Right renal pelvis (tissue), 4 donors: ENCODE data around the gene ZNF407. TPM values are rescaled to one million over a fixed set of nuclear protein-coding genes. Genes with fewer than 3 reads are reported as not detected.
"Not testable (repeated sequence)": the region's sequence is repeated elsewhere in the genome, so short reads cannot be mapped to it uniquely, and the experiment has no call there.

Experiments used
- DNase-seq, 4 donors: peaks; one replicate each; pipeline ENCODE4 v3.0.0-alpha.2; 2013; ENCODE audit warnings: low read depth in 4 of 4, low spot score in 3 of 4, missing footprints in 1 of 4
- polyA plus RNA-seq, 4 donors: library from polyadenylated mRNA; unstranded; fragments of 120-200 nt; gene quantifications; one replicate each; pipeline ENCODE4 v1.2.1, GENCODE V29; 2013; ENCODE audit not compliant: insufficient read length in 4 of 4

The ZNF407 gene
- polyA plus RNA-seq, 4 donors: 9.6 to 11.6 (median 10.0) TPM

DNA sequence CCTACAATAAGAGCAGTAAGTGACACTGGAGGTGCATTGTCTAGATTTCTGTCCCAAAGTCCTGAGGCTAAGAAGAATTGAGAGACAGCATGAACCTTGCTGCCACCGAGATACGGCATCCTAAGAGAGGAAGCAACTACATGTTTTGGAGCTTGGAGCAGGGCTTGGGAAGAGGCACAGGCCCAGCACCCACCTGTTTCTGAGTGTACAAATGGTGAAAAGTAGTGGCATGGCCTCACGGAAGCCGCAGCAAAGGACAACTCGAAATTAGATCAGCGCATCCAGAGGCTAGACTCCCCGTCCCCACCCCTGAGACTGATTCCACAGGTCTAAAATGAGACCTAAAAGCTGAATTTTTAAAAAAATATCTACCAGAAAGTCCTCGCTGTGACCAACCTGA is 483.8 kb downstream of the ZNF407 start:
- DNase-seq: no peak

GRCh38 chr18:75083131-75083530 is 485.5 kb downstream of the ZNF407 start:
- no peak for DNase-seq

DNA sequence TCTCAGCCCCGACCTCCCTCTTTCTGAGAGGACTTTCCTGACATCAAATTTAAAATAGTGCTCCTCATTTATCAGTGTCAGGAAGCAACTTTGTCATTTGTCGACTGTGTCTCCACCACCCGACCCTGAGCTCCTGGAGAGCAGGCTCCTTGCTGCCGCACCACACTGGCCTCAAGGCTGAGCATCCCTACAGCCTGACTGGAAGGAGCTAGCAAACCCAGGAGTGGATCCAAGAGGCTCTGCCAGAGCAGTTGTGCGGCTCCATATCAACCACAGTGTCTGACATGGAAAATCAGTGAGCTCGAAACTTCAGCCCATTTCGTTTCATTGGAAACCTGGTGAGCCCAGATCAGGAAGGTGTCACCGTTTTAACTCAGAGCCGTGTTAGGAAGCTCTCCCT is 486.1 kb downstream of the ZNF407 start:
- no peak for DNase-seq

DNA sequence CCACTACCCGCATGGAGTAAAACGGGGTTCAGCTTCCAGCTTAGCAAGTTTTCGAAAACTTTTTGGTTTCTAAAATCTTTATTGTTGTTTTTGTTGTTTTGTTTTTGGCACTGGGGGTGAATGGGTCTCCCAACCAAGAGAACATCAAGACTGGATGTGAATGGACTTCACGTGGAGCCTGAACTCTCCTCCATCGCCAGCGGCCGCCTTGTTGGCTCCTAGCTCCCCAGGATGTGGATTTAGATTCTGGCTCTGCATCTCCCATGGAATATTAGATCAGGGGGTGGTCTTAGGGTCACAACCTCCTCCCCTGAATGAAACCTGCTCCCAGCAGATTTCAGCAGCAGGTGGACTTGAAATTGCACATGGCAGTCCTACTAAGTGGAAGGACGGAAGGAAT is 488.0 kb downstream of the ZNF407 start:
- not testable (repeated sequence) for DNase-seq

DNA sequence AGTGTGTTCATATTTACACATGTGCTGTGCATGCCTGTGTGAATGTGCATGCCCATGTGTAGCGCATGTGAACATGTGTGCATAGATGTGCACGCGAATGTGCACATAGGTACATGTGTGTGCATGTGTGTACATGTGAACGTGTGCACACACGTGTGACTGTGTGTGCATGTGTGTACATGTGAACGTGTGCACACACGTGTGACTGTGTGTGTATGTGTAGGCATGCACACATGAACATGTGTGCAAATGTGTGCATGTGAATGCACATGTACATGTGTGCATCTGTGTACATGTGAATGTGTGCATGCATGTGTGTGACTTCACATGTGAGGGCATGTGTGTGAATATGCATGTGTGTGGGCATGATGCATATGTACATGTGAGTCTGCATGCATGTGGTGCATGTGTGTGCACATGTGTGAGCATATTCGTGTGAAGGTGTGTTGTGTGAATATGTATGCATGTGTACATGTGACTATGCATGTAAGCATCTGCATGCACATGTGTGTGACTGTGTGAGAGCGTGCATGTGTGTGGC is 488.9 kb downstream of the ZNF407 start:
- DNase-seq: no peak

DNA sequence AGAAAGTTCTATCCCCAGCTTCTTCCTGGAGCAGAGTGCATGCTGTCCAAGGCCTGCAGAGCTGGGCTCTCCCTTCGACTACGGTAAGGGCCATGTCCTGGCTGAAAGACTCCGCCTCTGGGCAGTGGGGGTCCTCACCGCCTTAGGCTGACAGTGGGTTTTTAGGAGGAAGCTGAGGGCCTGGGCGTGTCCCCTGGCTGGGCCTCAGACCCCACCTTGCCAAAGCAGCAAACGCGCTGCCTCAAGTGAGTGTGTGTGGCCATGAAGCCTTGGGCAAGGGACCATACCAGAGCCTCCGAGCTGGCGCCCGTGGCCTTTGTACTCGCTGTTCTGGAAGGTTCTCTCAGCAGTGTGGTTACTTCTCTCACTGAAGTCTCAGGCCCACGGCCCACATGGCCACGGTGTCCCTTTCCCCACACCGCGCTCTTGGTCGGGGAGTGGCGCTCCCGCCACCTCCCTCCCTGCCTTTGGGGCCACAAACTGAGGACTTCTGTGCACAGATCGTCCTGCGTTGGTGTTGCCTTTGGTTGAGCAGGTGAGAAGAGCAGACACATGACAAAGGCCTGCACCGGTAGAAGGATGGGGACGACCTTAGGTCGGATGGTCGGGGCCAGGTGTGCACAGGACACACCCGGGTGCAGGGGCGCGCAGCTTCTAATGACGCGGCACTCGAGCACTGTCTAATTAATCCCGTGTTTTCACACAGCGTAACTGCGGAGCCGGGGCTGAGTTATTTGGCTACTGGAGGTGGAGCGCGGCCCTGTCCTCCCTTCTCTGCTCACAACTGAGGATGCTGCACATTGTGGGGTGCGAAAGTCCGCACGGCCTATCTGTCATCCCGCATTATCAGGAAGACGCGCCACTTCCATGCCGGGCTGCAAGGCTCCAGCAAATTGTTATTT is 489.7 kb downstream of the ZNF407 start:
- no peak for DNase-seq

DNA sequence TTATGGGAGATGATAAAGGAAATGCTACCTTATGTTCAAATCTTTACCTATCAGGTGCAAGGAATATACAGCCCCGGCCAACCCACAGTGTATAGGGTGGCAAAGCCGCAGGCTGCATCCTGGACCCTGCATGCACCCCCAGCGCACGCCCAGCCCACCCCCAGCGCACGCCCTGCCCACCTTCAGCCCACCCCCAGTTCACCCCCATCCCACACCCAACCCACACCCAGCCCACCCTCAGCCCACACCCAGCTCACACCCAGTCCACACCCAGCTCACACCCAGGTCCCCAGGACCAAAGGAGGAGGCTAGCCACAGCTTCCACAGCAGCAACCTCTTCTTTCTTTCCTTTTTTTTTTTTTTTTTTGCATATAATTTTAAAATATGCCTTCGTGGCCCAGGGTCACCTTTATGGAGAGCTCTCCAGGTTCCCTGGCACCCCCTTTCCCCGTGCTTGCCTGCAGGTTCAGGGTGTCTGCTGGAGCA is 490.4 kb downstream of the ZNF407 start:
- DNase-seq: no peak

- no peak for DNase-seq
Observed at GRCh38 chr18:75088622-75089211, 491.0 kb downstream of the ZNF407 start.

- DNase-seq: no peak
Observed at GRCh38 chr18:75089748-75090327, 492.2 kb downstream of the ZNF407 start.

GRCh38 chr18:75090336-75090735 is 492.7 kb downstream of the ZNF407 start:
- no peak for DNase-seq

DNA sequence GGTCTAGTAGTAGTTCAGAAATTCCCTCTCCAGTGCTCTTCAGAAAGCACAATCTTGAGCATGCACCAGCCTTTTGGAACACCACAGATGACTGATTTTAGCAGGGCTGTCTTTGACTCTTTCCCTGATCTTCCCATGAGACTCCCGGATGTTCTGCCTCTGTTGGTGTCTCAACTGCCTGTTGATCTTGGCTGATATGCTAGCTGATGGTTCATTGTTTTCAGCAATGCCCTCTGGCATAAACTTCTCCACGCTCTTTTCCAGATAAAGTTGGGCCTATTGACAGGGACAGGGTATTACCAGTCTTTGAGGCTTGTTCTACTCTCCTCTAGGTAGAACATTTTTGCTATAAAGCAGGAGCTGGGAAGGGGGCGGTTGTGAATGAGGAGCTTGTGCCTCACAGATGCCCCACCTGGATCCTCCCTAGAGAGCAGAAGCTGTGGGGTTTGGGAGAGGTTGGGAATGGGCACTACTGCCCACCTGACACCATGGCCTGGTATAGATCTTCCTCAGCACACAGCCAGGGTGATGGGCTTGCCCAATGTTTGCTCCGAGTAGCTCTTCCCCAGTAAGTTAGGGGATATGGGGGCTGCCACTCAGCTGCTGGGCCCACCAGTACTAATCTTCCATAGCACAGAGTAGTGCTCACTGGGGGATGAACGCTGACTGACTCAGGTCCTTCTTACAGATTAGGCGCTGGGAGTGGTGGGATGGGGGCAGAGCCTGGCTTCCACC is 500.0 kb downstream of the ZNF407 start:
- DNase-seq: no peak

DNA sequence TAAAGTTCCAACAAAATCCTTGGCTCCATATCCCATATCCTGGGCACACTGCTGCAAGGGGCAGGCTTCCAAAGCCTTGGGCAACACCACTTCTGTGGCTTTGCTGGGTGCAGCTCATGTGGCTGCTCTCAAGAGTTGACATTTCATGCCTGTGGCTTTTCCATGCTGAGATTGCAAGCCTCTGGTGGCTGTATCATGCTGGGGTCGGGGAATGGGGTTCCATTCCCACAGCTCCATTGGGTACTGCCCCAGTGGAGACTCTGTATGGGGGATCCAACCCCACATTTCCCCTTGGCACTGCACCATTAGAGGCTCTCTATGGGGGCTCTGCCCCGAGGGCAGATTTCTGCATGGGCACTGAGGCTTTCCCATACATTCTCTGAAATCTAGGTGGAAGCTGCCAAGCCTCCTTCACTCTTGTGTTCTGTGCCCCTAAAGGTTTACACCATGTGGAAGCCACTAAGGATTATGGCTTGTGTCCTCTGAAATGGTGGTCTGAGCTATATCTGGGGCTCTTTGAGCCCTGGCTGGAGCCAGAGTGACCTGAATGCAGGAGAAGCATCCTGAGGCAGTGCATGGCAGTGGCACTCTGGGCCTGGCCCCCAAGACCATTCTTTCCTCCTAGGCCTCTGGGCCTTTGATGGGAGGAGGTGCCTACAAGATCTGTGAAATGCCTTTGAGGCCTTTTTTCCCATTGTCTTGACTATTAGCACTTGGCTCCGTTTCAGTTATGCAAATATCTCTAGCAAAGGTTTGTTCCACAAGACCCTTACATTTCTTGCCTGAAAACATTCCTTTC is 503.4 kb downstream of the ZNF407 start:
- DNase-seq: no peak

- DNase-seq: no peak
Observed at GRCh38 chr18:75101916-75102315, 504.2 kb downstream of the ZNF407 start.

- DNase-seq: not testable (repeated sequence)
Observed at GRCh38 chr18:75104029-75104428, 506.4 kb downstream of the ZNF407 start.

GRCh38 chr18:75104483-75104882 is 506.8 kb downstream of the ZNF407 start:
- DNase-seq: no peak

DNA sequence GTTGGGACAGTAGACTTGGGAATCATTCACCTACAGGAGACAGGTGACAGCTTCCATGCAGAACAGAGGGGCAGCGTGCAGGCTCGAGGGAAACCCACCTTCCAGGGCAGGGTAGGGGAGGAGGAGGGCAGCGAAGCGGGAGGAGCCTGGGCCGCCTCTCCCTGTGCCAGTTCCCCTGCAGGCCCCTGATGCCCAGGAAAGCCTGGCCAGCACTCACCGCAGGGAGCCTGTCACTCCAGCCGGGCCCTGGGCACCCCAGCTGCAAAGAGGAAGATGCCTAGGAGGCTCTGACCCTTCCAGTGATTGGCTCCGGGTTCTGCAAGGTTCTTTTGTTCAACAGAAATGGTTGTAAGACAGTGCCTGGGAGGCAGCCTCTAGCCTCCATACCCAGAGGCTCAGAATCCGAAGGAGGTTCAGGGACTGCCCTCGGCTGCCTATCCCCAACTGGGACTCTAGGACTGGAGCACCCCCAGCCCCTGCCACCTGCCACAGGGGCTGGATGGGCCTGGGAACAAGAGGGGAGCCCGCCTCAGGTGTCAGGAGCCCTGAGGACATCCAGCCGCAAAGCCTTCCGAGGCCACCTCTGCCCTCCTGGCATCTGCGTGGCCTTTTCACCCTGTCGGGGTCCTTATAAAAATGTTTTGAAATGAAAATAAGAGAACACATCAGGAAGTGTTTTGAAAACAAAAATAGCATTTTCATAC is 508.0 kb downstream of the ZNF407 start:
- DNase-seq: no peak

- DNase-seq: no peak
Observed at GRCh38 chr18:75106746-75107145, 509.1 kb downstream of the ZNF407 start.

GRCh38 chr18:75107196-75107930 is 509.7 kb downstream of the ZNF407 start:
- DNase-seq: no peak

DNA sequence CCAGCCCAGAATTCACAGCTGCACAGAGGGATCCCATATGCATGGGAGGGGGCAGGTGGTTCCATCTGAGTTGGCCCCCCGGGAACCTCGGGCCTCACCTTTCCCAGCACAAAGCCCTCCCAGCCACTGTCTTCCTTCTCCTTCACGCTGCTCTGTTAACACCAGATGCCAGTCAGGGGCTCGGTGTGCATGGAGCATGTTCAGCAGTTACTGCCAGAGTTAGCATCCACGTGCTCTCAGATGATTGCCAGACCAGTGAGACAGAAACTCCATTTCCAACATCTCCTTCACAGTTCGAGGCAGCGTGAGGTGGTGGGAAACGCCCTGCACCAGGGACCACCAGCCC is 510.2 kb downstream of the ZNF407 start:
- DNase-seq: no peak
